HG03108 (cell line): Measurements from ENCODE around the gene CELF5.
"Not testable (repeated sequence)": the region's sequence is repeated elsewhere in the genome, so short reads cannot be mapped to it uniquely, and the experiment has no call there.

Experiments
- ATAC-seq: cut with Tn5 transposase; IDR thresholded peaks from one replicate; pipeline ENCODE4 v1.9.1; 2021; ENCODE audit warnings: moderate library complexity; ENCODE audit not compliant: unreplicated experiment

The CELF5 gene

GRCh38 chr19:3206216-3206953, 18.1 kb upstream of the CELF5 start:
- no peak for ATAC-seq

DNA sequence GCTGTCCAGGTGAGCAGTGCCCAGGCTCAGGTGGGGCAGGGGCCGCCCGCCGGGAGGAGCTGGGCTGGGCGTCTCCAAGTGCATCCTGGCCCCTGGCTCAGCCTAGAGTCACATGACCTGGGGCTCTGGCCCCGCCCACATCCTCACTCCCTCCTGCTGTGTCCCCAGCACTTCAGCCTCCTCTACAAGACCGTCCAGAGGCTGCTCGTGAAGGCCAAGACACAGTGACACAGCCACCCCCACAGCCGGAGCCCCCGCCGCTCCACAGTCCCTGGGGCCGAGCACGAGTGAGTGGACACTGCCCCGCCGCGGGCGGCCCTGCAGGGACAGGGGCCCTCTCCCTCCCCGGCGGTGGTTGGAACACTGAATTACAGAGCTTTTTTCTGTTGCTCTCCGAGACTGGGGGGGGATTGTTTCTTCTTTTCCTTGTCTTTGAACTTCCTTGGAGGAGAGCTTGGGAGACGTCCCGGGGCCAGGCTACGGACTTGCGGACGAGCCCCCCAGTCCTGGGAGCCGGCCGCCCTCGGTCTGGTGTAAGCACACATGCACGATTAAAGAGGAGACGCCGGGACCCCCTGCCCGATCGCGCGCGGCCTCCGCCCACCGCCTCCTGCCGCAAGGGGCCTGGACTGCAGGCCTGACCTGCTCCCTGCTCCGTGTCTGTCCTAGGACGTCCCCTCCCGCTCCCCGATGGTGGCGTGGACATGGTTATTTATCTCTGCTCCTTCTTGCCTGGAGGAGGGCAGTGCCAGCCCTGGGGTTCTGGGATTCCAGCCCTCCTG, 16.8 kb upstream of the CELF5 start:
- ATAC-seq, result no peak

GRCh38 chr19:3208317-3209207, 15.9 kb upstream of the CELF5 start:
- ATAC-seq, result no peak

DNA sequence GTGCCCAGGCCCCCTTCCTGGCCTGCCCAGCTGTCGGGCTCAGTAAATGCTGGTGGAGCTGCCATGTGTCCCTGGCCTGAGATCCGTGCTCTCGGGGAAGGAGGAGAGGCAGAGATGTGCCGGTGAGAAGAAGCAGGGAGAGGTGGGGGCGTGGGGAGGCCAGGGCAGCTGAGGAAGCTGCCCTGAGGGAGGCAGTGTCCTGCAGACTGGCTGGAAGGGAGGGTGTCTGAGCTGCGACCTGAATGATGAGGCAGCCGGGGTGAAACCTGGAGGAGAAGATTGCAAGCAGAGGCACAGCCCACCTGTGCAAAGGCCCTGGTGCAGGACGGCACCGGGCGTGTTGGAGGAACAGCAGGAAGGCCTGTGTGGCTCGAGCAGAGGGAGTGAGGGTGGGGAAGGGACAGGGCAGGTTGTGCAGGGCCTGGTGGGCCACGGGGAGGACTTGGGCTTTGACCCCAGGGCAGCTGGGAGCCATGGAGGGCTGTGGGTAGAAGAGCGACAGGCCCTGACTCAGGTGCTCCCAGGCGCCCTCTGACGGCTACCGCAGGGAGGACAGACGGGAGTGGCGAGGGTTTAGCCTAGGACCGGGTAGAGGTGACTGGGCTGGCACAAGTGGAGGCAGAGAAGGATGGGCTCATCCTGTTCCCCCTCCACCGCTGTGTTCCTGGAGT, 14.0 kb upstream of the CELF5 start:
- ATAC-seq, result no peak

- ATAC-seq, result no peak
Measured at GRCh38 chr19:3211191-3211590, 13.3 kb upstream of the CELF5 start.

DNA sequence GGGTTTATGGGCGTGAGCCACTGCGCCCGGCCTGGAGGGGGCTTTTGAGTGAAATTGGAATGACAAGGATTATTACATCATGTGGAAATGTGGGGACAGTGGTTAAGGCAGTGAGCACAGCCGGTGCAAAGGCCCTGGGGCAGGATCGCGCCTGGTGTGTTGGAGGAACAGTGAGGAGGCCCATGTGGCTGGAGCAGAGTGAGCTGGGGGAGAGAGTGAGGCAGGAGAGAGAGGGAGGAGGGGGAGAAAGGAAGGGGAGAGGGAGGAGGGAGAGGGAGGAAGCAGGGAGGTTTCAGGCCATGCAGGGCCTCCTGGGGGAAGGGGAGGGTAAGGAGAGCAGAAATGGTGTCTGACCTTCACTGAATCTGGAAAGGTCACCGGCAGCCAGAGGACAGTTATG, 11.3 kb upstream of the CELF5 start:
- ATAC-seq, result no peak

DNA sequence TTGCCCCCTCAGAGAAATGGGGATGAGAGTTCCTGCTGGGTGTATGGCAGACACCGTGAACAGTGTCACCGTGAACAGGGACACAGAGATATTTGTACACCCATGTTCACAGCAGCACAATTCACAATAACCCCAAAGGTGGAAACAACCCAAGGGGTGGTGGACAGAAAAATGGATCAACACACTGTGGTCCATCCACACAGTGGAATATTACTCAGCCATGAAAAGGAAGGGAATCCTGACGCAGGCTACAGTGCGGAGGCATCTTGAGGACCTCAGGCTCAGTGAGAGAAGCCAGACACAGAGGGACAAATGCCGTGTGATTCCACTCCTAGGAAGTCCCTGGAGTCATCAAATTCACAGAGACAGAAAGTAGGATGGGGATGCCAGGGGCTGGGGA, 7.6 kb upstream of the CELF5 start:
- ATAC-seq, result no peak

GRCh38 chr19:3220576-3220975, 3.9 kb upstream of the CELF5 start:
- ATAC-seq, result no peak

GRCh38 chr19:3221576-3221975, 2.9 kb upstream of the CELF5 start:
- ATAC-seq, result not testable (repeated sequence)

DNA sequence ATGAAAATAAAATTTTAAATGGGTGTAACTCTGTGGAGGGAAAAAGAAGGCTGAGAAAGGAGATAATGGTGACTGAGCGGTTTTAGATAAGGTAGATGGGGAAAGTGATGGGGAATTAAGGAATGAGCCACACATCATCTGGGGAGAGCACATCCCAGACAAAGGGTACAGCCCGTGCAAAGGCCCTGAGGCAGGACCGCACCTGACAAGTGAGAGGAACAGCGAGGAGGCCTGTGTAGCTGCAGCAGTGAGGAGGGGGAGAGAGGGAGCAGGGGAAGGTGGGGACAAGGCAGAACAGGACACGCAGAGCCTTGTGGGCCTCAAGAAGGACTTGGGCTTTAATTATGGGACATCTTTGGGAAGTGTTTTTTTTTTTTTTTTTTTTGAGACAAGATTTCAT, 1.8 kb upstream of the CELF5 start:
- ATAC-seq, result no peak

DNA sequence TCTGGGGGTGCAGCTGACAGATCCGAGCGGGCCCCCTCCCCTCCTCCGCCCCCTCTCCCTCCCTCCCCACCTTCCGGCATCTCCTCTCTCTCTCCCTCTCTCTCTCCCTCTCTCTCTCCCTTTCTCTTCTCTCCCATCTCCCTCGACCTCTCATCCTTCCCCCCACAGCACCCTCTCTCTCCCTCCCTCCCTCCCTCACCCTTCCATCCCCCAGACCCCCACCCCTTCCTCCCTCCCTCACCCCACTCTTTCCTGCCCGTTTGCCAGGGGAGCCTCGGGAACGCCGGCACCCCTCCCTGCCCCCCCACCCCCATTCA, 666 bp downstream of the CELF5 start:
- no peak for ATAC-seq

- ATAC-seq, result no peak
Measured at GRCh38 chr19:3225677-3226093, 1.2 kb downstream of the CELF5 start.

DNA sequence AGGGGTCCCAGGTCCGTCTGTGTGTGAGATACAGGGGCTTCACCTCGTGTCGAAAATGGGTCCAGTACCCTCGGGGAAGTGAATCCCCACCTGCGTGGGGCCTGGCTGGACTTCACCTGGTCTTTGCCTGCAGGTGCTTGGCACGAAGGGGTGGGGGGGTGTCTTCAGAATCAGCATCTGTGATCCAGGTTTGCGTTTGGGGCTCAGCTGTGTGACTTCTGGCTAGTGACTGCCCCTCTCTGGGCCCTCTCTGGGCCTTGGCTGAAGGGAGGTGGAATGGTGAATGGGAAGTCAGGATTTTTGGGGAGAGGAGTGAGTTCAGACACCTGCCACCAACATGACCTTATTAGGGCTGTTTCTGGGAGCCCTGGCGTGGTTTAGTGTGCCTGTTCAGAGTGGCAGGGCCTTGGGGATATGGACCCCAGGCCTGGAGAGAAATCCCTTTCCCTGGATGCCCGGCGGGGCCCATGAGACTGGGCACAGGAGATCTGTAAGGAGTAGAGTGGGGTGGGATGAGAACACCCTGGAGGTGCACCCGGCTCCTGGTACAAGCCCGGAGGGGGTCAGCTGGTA, 2.7 kb downstream of the CELF5 start:
- no peak for ATAC-seq

GRCh38 chr19:3229346-3229743, 4.9 kb downstream of the CELF5 start:
- ATAC-seq, result no peak

GRCh38 chr19:3229888-3230496, 5.5 kb downstream of the CELF5 start:
- ATAC-seq, result no peak

DNA sequence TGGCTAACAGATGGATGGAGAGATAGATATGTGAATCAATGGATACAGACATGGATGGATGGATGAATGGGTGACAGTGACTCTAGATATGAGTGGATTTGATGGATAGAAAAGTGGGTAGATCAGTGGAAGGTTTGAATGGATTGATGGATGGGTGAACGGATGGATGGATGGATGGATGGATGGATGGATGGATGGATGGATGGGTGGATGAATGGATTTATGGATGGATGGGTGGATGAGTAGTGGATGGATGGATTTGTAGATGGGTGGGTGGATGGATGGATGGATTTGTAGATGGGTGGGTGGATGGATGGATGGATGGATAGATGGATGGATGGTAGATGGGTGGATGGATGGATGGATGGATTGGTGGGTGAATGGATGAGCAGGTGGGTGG, 6.8 kb downstream of the CELF5 start:
- ATAC-seq, result no peak

- ATAC-seq, result no peak
Measured at GRCh38 chr19:3233116-3233515, 8.7 kb downstream of the CELF5 start.

DNA sequence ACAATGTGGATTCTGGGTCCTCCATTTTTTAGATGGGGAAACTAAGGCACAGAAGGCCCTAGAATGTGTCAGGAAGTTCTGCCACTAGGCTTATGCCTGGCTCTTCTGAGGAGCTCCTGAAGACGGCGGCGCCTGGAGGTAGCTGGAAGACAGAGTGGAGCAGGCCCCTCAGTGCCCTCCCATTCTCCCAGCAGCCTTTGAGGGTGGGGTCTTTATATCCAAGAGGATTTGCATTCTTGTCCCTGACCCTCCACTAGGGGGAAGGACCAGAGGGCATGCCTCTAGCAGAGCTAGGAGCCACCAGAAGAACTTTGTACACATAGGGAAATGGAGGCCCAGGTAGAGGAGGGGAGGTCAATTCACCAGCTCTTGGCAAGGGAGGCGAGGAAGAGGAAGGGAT, 9.4 kb downstream of the CELF5 start:
- ATAC-seq, result no peak

- no peak for ATAC-seq
Measured at GRCh38 chr19:3234800-3235199, 10.3 kb downstream of the CELF5 start.

GRCh38 chr19:3235604-3236003, 11.1 kb downstream of the CELF5 start:
- not testable (repeated sequence) for ATAC-seq
